Testis (tissue), 3 donors: ENCODE data around the gene ANO8. TPM values are rescaled to one million over a fixed set of nuclear protein-coding genes. Genes with fewer than 3 reads are reported as not detected.

Experiments
- DNase-seq: peaks from one replicate; pipeline ENCODE4 v3.0.0-alpha.2; 2019
- H3K27ac ChIP-seq, 2 donors: fragments of 200-600 bp; sonication (generic); one replicate each; pipeline ENCODE4 v1.5.1; 2019
- H3K27me3 ChIP-seq: fragments of 200-600 bp; sonication (generic); one replicate; pipeline ENCODE4 v1.5.1; 2019
- H3K36me3 ChIP-seq: fragments of 200-600 bp; sonication (generic); one replicate; pipeline ENCODE4 v1.5.1; 2017; ENCODE audit warnings: low read depth; ENCODE audit errors: missing control alignments
- H3K4me1 ChIP-seq: fragments of 200-600 bp; sonication (generic); one replicate; pipeline ENCODE4 v1.5.1; 2019
- H3K4me3 ChIP-seq, 2 donors: fragments of 200-600 bp; sonication (generic); one replicate each; pipeline ENCODE4 v1.5.1; 2017 to 2019
- H3K9me3 ChIP-seq: fragments of 200-600 bp; sonication (generic); one replicate; pipeline ENCODE4 v1.5.1; 2017
- POLR2A ChIP-seq: fragments of 450-650 bp; IDR thresholded peaks from one replicate; pipeline ENCODE4 v1.6.1; 2017; ENCODE audit warnings: antibody characterized with exemption, mild to moderate bottlenecking, moderate library complexity
- WGBS, 2 donors: methylation state at CpG; one replicate each; pipeline ENCODE4 v1.1.5; 2018; 5-methylcytosine and 5-hydroxymethylcytosine counted together
- intact Hi-C: fragments of 100-400 bp; cut with DNase I; formaldehyde crosslinking; loops from one replicate; pipeline ENCODE4 v1.15.1; 2023; ENCODE audit warnings: low total_unique reads
- polyA plus RNA-seq: library from polyadenylated mRNA; stranded (reverse); fragments of 350-450 nt; fragmentation: Illumina TruSeq; extraction: RNeasy Lipid Tissue Mini Kit (QIAGEN cat#74804); gene quantifications from one replicate; pipeline ENCODE4 v1.2.3, GENCODE V29; 2014; ENCODE audit warnings: low read depth, low replicate concordance; ENCODE audit not compliant: insufficient read depth
- total RNA-seq, 2 donors: library from RNA; depleted of rRNA; stranded (reverse); fragments of >200 nt; gene quantifications; one replicate each; pipeline ENCODE4 v1.2.3, GENCODE V29; 2016
- TF ChIP-seq, protein P1 (sequence below), 3 experiments: fragments of 450-650 bp in 2 of 3; fragments of 200-600 bp in 1 of 3; sonication (generic) in 1 of 3; IDR thresholded peaks; one replicate each; pipeline ENCODE4 v1.5.1; 2016 to 2019; ENCODE audit warnings: antibody characterized with exemption in 3 of 3, mild to moderate bottlenecking in 2 of 3, moderate library complexity in 1 of 3

ANO8 gene
- total and polyA plus RNA-seq, 3 donors from 2014 or later = 4.5 to 19.2 (median 17.5) TPM

DNA sequence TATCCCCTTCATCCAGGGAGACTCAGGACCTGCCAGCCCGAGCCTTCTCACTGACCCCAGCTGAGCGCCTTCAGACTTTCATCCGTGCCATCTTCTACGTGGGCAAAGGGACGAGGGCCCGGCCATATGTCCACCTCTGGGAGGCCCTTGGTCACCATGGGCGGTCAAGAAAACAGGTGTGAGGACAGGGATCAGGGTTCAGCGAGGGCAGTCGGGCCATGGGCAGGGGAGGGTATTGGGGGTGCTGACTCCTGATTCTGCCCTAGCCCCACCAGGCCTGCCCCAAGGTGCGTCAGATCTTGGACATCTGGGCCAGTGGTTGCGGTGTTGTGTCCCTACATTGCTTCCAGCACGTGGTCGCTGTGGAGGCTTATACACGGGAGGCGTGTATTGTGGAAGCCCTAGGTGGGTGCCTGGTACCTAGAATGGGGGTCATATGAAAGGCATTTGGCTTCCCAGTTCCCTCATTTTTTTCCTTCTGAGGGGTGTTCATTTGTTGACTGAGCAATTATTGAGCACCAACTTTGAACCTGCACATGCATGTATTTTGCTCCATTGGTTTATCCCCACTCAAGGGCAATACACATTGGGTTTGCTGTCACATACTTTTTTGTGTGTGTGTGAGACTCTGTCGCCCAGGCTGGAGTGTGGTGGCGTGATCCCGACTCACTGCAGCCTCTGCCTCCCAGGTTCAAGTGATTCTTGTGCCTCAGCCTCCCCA, 49.1 kb downstream of the ANO8 start:
- intact Hi-C loops = loop anchor here (10.0 kb wide), 1 partner anchor 221 kb away; no protein-coding TSS in a partner anchor

DNA sequence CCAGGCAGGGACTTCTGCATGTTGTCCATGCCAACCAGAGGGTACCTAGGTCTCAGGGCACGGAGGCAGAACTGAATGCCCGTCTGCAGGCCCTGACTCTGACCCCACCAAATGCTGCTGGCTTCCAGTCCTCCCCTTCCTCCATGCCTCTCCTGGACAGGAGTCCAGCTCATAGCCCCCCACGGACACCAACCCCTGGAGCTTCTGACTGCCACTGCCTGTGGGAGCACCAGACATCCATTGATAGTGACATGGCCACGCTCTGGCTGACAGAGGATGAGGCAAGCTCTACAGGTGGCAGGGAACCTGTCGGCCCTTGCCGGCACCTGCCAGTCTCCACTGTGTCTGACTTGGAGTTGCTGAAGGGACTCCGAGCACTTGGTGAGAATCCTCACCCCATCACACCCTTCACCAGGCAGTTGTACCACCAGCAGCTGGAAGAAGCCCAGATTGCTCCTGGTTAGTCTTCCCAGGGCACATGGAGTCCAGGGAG, 51.1 kb downstream of the ANO8 start:
- H3K36me3 ChIP-seq = no peaks in the 10 kb centered on the region
- no peak overlapping the region for H3K4me3 ChIP-seq
- H3K4me1 ChIP-seq = peaks cover 10% of the 10 kb centered on the region
- H3K27me3 ChIP-seq = no peaks in the 10 kb centered on the region
- no peak overlapping the region for H3K27ac ChIP-seq
- DNase-seq = no peak
- H3K9me3 ChIP-seq = no peaks in the 10 kb centered on the region
- no peak for TF ChIP-seq POLR2A
- TF ChIP-seq, protein P1, sequence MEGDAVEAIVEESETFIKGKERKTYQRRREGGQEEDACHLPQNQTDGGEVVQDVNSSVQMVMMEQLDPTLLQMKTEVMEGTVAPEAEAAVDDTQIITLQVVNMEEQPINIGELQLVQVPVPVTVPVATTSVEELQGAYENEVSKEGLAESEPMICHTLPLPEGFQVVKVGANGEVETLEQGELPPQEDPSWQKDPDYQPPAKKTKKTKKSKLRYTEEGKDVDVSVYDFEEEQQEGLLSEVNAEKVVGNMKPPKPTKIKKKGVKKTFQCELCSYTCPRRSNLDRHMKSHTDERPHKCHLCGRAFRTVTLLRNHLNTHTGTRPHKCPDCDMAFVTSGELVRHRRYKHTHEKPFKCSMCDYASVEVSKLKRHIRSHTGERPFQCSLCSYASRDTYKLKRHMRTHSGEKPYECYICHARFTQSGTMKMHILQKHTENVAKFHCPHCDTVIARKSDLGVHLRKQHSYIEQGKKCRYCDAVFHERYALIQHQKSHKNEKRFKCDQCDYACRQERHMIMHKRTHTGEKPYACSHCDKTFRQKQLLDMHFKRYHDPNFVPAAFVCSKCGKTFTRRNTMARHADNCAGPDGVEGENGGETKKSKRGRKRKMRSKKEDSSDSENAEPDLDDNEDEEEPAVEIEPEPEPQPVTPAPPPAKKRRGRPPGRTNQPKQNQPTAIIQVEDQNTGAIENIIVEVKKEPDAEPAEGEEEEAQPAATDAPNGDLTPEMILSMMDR (IDR thresholded peaks at IDR 0.05) = no peak
- intact Hi-C loops = loop anchor here (10.0 kb wide), 1 partner anchor 219 kb away; no protein-coding TSS in a partner anchor
- WGBS, 2 donors = 94% methylated on average over 7 of the region's 7 CpGs; no CpG with 5 or more reads in 1 of the 2 donors

More for the DNA sequence above, 49.1 kb downstream of the ANO8 start:
- peaks cover 10% of the 10 kb centered on the region for H3K4me1 ChIP-seq
- no peaks in the 10 kb centered on the region for H3K36me3 ChIP-seq
- H3K9me3 ChIP-seq = no peaks in the 10 kb centered on the region
- no peak overlapping the region for H3K4me3 ChIP-seq
- TF ChIP-seq POLR2A = no peak
- TF ChIP-seq, protein P1 (IDR thresholded peaks at IDR 0.05) = no peak
- no peaks in the 10 kb centered on the region for H3K27me3 ChIP-seq
- no peak for DNase-seq
- no peak overlapping the region for H3K27ac ChIP-seq
- 90 to 91% methylated on average over 15 to 18 of the region's 18 CpGs for WGBS, 2 donors

DNA sequence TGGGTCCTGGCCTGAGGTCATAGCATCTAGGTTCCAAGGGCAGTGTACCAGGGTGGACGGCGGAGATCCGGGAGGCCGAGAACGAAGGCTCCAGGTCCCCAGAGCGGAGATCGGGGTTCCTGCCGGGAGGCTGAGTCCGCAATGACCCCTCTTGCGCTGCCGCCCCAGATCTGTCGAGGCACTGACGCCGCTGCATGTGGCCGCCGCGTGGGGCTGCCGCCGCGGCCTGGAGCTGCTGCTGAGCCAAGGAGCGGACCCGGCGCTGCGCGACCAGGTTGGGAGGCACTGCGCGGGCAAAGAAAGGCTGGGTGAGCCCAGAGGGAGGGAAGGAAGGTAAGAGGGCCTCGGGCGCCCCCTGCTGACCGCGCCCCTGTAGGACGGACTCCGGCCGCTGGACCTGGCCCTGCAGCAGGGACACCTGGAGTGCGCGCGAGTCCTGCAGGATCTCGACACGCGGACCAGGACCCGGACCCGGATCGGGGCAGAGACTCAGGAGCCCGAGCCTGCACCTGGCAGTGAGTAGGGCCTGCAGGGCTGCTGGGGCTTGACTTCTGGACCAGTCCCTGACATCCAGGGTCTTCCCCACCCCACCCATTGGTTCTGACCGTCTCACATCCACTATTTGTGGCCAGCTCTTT, 52.0 kb downstream of the ANO8 start:
- Histone ChIP-seq H3K4me1 (peaks cover 10% of the 10 kb centered on the region), H3K27ac (no peak overlapping the region), H3K4me3 (peak overlapping the region; percentile 9 to 47), H3K27me3 (no peaks in the 10 kb centered on the region), H3K9me3 (no peaks in the 10 kb centered on the region), H3K36me3 (no peaks in the 10 kb centered on the region)
- intact Hi-C loops = loop anchor here (10.0 kb wide), 1 partner anchor 218 kb away; no protein-coding TSS in a partner anchor
- WGBS, 2 donors = 2 to 6% methylated on average over 5 to 44 of the region's 45 CpGs
- TF ChIP-seq, protein P1 (IDR thresholded peaks at IDR 0.05) = peak; percentile 73 to 92 (median 88)
- TF ChIP-seq POLR2A = no peak
- peak; percentile 91 for DNase-seq

- TF ChIP-seq POLR2A = no peak
- intact Hi-C loops = loop anchor here (10.0 kb wide), 1 partner anchor 217 kb away; no protein-coding TSS in a partner anchor
- WGBS, 2 donors = 6 to 13% methylated on average over 17 to 70 of the region's 75 CpGs
- Histone ChIP-seq H3K4me1 (peaks cover 10% of the 10 kb centered on the region), H3K36me3 (no peaks in the 10 kb centered on the region), H3K4me3 (peak within 1 kb of the TSS; percentile 9 to 47), H3K27ac (no peak within 1 kb of the TSS), H3K9me3 (no peaks in the 10 kb centered on the region), H3K27me3 (no peaks in the 10 kb centered on the region)
- DNase-seq = no peak
Observed at GRCh38 chr19:17281391-17282304, 53.0 kb downstream of the ANO8 start, which contains the start of gene ANKLE1. Gene ANKLE1 (plus strand): TSS chr19:17281901. CDS start chr19:17281921, 20 bp downstream.
